Activated effector memory CD4-positive, alpha-beta T cell treated with Interleukin-2 at 50 U/mL for 16 hours (primary cell): ENCODE data around the gene POLR3GL.

Experiments used
- DNase-seq: peaks from one replicate; pipeline ENCODE4 v3.0.0-alpha.2; 2020

Gene POLR3GL

GRCh38 chr1:145993618-145994390, 29.3 kb downstream of the POLR3GL start:
- no peak for DNase-seq

GRCh38 chr1:145994391-145995120, 30.1 kb downstream of the POLR3GL start:
- DNase-seq: no peak

- no peak for DNase-seq
Measured at GRCh38 chr1:145995148-145995881, 30.8 kb downstream of the POLR3GL start.

- no peak for DNase-seq
Measured at GRCh38 chr1:145995964-145996432, 31.5 kb downstream of the POLR3GL start.

GRCh38 chr1:145996433-145997015, 32.0 kb downstream of the POLR3GL start, which contains the start of gene TXNIP:
TSS of gene TXNIP (minus strand) at chr1:145996579. CDS start at chr1:145996266, 313 bp downstream.
- peak; percentile 88 for DNase-seq

GRCh38 chr1:145997016-145997717, 32.7 kb downstream of the POLR3GL start:
- DNase-seq: peak; percentile 56

- DNase-seq: no peak
Measured at GRCh38 chr1:145997718-145998023, 33.2 kb downstream of the POLR3GL start.

GRCh38 chr1:145999321-146000024, 35.0 kb downstream of the POLR3GL start:
- DNase-seq: no peak

- no peak for DNase-seq
Measured at GRCh38 chr1:146001709-146002108, 37.2 kb downstream of the POLR3GL start.

- DNase-seq: no peak
Measured at GRCh38 chr1:146007489-146008133, 43.1 kb downstream of the POLR3GL start.

- no peak for DNase-seq
Measured at GRCh38 chr1:146010126-146010738, 45.7 kb downstream of the POLR3GL start.

- no peak for DNase-seq
Measured at GRCh38 chr1:146012703-146013558, 48.4 kb downstream of the POLR3GL start.

GRCh38 chr1:146013559-146013922, 49.1 kb downstream of the POLR3GL start:
- DNase-seq: no peak

GRCh38 chr1:146016891-146017290, 52.4 kb downstream of the POLR3GL start:
- no peak for DNase-seq

GRCh38 chr1:146019231-146020057, 55.0 kb downstream of the POLR3GL start:
- no peak for DNase-seq

- no peak for DNase-seq
Measured at GRCh38 chr1:146020058-146021049, 55.9 kb downstream of the POLR3GL start.

- no peak for DNase-seq
Measured at GRCh38 chr1:146021050-146021445, 56.6 kb downstream of the POLR3GL start.
